ENCODE data around the gene C1QB. TPM values are rescaled to one million over a fixed set of nuclear protein-coding genes. Genes with fewer than 3 reads are reported as not detected.

Gene C1QB
- total and polyA plus RNA-seq, 4 donors: 93.9 to 335 (median 143) TPM

DNA sequence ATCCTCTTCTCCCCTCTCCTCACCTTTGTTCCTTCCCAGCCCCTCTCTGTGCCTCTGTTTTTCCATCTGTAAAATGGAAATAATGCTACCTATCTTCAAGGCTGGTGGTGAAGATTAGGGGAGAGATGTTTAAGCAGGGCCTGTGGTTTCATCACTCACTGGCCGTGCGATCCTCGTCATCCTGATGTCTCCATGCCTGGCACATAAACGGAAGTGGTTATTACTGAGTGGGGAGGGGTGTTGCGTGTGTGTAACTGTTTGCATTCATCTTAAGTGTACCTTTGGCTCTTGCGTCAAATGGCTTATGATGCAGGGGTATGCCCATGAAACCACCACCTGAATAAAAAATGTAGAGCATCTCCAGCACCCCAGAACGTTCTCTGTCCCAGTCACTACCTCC, 33.8 kb upstream of the C1QB start:
- Histone ChIP-seq H3K4me3 (ENCODE audit: low read depth in 1 of 3, low read length in 3 of 3) (no peak overlapping the region), H3K36me3 (ENCODE audit: control insufficient read depth in 4 of 4, insufficient read depth in 3 of 4, low read depth in 1 of 4, low read length in 3 of 4) (no peaks in the 10 kb centered on the region), H3K9me3 (ENCODE audit: control insufficient read depth in 4 of 4, low read length in 3 of 4) (no peaks in the 10 kb centered on the region), H3K27ac (ENCODE audit: low read depth in 1 of 2, low read length in 2 of 2) (no peak overlapping the region), H3K27me3 (ENCODE audit: control insufficient read depth in 4 of 4, insufficient read depth in 4 of 4, low read length in 3 of 4) (peaks cover 0 to 8% (median 4%) of the 10 kb centered on the region in 4 donors), H3K4me1 (ENCODE audit: control insufficient read depth in 4 of 4, insufficient read depth in 4 of 4, low read length in 3 of 4) (no peaks in the 10 kb centered on the region), H3K9ac (ENCODE audit: low read depth in 1 of 2, low read length in 2 of 2) (no peak overlapping the region)
- DNase-seq (ENCODE audit: low spot score): no peak
- WGBS: 67% methylated on average over 7 of the region's 7 CpGs
- no peak for TF ChIP-seq RAD21 (IDR thresholded peaks at IDR 0.05)
- TF ChIP-seq, protein P1, sequence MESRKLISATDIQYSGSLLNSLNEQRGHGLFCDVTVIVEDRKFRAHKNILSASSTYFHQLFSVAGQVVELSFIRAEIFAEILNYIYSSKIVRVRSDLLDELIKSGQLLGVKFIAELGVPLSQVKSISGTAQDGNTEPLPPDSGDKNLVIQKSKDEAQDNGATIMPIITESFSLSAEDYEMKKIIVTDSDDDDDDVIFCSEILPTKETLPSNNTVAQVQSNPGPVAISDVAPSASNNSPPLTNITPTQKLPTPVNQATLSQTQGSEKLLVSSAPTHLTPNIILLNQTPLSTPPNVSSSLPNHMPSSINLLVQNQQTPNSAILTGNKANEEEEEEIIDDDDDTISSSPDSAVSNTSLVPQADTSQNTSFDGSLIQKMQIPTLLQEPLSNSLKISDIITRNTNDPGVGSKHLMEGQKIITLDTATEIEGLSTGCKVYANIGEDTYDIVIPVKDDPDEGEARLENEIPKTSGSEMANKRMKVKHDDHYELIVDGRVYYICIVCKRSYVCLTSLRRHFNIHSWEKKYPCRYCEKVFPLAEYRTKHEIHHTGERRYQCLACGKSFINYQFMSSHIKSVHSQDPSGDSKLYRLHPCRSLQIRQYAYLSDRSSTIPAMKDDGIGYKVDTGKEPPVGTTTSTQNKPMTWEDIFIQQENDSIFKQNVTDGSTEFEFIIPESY (IDR thresholded peaks at IDR 0.05): no peak
- no peak for TF ChIP-seq JUND (IDR thresholded peaks at IDR 0.05)
- TF ChIP-seq HNF4G (IDR thresholded peaks at IDR 0.05): no peak
- TF ChIP-seq TAF1 (conservative IDR thresholded peaks at IDR 0.05): no peak
- TF ChIP-seq GABPA (IDR thresholded peaks at IDR 0.05 in 1 of 2, conservative IDR thresholded peaks at IDR 0.05 in 1 of 2): no peak
- TF ChIP-seq SP1 (IDR thresholded peaks at IDR 0.05): no peak
- TF ChIP-seq, protein P2, sequence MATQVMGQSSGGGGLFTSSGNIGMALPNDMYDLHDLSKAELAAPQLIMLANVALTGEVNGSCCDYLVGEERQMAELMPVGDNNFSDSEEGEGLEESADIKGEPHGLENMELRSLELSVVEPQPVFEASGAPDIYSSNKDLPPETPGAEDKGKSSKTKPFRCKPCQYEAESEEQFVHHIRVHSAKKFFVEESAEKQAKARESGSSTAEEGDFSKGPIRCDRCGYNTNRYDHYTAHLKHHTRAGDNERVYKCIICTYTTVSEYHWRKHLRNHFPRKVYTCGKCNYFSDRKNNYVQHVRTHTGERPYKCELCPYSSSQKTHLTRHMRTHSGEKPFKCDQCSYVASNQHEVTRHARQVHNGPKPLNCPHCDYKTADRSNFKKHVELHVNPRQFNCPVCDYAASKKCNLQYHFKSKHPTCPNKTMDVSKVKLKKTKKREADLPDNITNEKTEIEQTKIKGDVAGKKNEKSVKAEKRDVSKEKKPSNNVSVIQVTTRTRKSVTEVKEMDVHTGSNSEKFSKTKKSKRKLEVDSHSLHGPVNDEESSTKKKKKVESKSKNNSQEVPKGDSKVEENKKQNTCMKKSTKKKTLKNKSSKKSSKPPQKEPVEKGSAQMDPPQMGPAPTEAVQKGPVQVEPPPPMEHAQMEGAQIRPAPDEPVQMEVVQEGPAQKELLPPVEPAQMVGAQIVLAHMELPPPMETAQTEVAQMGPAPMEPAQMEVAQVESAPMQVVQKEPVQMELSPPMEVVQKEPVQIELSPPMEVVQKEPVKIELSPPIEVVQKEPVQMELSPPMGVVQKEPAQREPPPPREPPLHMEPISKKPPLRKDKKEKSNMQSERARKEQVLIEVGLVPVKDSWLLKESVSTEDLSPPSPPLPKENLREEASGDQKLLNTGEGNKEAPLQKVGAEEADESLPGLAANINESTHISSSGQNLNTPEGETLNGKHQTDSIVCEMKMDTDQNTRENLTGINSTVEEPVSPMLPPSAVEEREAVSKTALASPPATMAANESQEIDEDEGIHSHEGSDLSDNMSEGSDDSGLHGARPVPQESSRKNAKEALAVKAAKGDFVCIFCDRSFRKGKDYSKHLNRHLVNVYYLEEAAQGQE (IDR thresholded peaks at IDR 0.05): no peak
- TF ChIP-seq, protein P3, sequence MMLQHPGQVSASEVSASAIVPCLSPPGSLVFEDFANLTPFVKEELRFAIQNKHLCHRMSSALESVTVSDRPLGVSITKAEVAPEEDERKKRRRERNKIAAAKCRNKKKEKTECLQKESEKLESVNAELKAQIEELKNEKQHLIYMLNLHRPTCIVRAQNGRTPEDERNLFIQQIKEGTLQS (IDR thresholded peaks at IDR 0.05): no peak

DNA sequence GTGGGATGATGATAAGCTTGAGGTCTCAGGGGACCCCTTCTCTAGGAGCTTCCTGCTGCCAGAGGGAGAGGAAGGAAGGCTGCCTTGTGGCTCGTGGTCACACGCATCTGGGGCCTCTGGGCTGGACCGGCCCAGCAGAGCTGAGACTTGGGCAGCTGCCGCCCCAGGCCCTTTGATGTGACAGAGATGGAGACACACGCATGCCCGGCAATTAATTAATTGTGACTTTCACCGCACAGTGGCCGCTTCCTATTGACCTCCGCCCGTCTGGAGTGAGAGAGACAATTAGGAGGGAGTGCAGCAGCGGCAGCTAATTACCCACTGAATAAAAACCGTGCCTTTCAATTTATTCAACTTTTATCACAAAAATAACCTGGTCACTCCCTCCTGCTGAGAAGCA, 33.2 kb upstream of the C1QB start:
- Histone ChIP-seq H3K9ac (ENCODE audit: low read depth in 1 of 2, low read length in 2 of 2) (no peak overlapping the region), H3K27ac (ENCODE audit: low read depth in 1 of 2, low read length in 2 of 2) (no peak overlapping the region), H3K27me3 (ENCODE audit: control insufficient read depth in 4 of 4, insufficient read depth in 4 of 4, low read length in 3 of 4) (peaks cover 0 to 8% (median 4%) of the 10 kb centered on the region in 4 donors), H3K4me1 (ENCODE audit: control insufficient read depth in 4 of 4, insufficient read depth in 4 of 4, low read length in 3 of 4) (no peaks in the 10 kb centered on the region), H3K36me3 (ENCODE audit: control insufficient read depth in 4 of 4, insufficient read depth in 3 of 4, low read depth in 1 of 4, low read length in 3 of 4) (no peaks in the 10 kb centered on the region), H3K4me3 (ENCODE audit: low read depth in 1 of 3, low read length in 3 of 3) (no peak overlapping the region), H3K9me3 (ENCODE audit: control insufficient read depth in 4 of 4, low read length in 3 of 4) (no peaks in the 10 kb centered on the region)
- no peak for TF ChIP-seq GABPA (IDR thresholded peaks at IDR 0.05 in 1 of 2, conservative IDR thresholded peaks at IDR 0.05 in 1 of 2)
- TF ChIP-seq, protein P2 (IDR thresholded peaks at IDR 0.05): no peak
- TF ChIP-seq HNF4G (IDR thresholded peaks at IDR 0.05): no peak
- no peak for TF ChIP-seq NR2F2 (IDR thresholded peaks at IDR 0.05)
- TF ChIP-seq FOXA1 (IDR thresholded peaks at IDR 0.05): no peak
- TF ChIP-seq, protein P3 (IDR thresholded peaks at IDR 0.05): no peak
- TF ChIP-seq, protein P1 (IDR thresholded peaks at IDR 0.05): no peak
- no peak for TF ChIP-seq RXRA (IDR thresholded peaks at IDR 0.05)
- no peak for TF ChIP-seq SP1 (IDR thresholded peaks at IDR 0.05)
- TF ChIP-seq FOXA2 (IDR thresholded peaks at IDR 0.05): no peak
- no peak for TF ChIP-seq YY1 (IDR thresholded peaks at IDR 0.05)
- DNase-seq (ENCODE audit: low spot score): no peak
- WGBS: 67% methylated on average over 12 of the region's 12 CpGs

Data from liver (tissue), 9 donors.